Mucosa of rectum (tissue), 2 donors: ENCODE measurements around the gene MYH9.

Experiments used
- H3K27ac ChIP-seq, 2 donors: one replicate each; pipeline ENCODE4 v1.7.0; 2013; ENCODE audit warnings: inconsistent platforms in 2 of 2, low read depth in 2 of 2, low read length in 2 of 2
- H3K27me3 ChIP-seq, 2 donors: one replicate each; pipeline ENCODE4 v1.7.0; 2013; ENCODE audit warnings: low read length in 2 of 2; ENCODE audit not compliant: control insufficient read depth in 2 of 2, insufficient read depth in 2 of 2
- H3K36me3 ChIP-seq, 2 donors: one replicate each; pipeline ENCODE4 v1.7.0; 2013; ENCODE audit warnings: low read length in 2 of 2; ENCODE audit not compliant: control insufficient read depth in 2 of 2, insufficient read depth in 2 of 2
- H3K4me1 ChIP-seq, 2 donors: one replicate each; pipeline ENCODE4 v1.7.0; 2013; ENCODE audit warnings: low read length in 2 of 2, mild to moderate bottlenecking in 1 of 2; ENCODE audit not compliant: control insufficient read depth in 2 of 2, insufficient read depth in 2 of 2
- H3K4me3 ChIP-seq, 2 donors: one replicate each; pipeline ENCODE4 v1.7.0; 2013; ENCODE audit warnings: low read length in 2 of 2
- H3K9ac ChIP-seq, 2 donors: one replicate each; pipeline ENCODE4 v1.7.0; 2013; ENCODE audit warnings: low read length in 2 of 2, low read depth in 1 of 2, mild to moderate bottlenecking in 1 of 2
- H3K9me3 ChIP-seq, 2 donors: one replicate each; pipeline ENCODE4 v1.7.0; 2013; ENCODE audit warnings: low read length in 2 of 2; ENCODE audit not compliant: control insufficient read depth in 2 of 2
- donor health status: healthy.
- donor health status: Normal muscosa, but diverticular disease.

MYH9 gene

GRCh38 chr22:36386351-36386899 lies 1.3 kb downstream of the MYH9 start:
- Histone ChIP-seq H3K36me3 (peaks cover 9 to 11% of the 10 kb centered on the region in 2 donors), H3K27ac (peak overlapping the region; percentile 97 to 98), H3K9ac (peak overlapping the region; percentile 94 to 98), H3K4me3 (peak overlapping the region; percentile 83 to 95), H3K9me3 (no peaks in the 10 kb centered on the region), H3K27me3 (no peaks in the 10 kb centered on the region), H3K4me1 (peaks cover 31 to 36% of the 10 kb centered on the region in 2 donors)

GRCh38 chr22:36385491-36386350 lies 2.0 kb downstream of the MYH9 start:
- Histone ChIP-seq H3K4me3 (peak overlapping the region; percentile 83 to 95), H3K36me3 (peaks cover 9 to 15% of the 10 kb centered on the region in 2 donors), H3K4me1 (peaks cover 34 to 35% of the 10 kb centered on the region in 2 donors), H3K27me3 (no peaks in the 10 kb centered on the region), H3K9ac (peak overlapping the region; percentile 94 to 98), H3K27ac (peak overlapping the region; percentile 97 to 98), H3K9me3 (no peaks in the 10 kb centered on the region)

- Histone ChIP-seq H3K36me3 (peaks cover 9 to 18% of the 10 kb centered on the region in 2 donors), H3K9ac (peak overlapping the region; percentile 94 to 98), H3K4me3 (peak overlapping the region; percentile 83 to 95), H3K4me1 (peaks cover 34 to 41% of the 10 kb centered on the region in 2 donors), H3K27me3 (no peaks in the 10 kb centered on the region), H3K27ac (peak overlapping the region; percentile 97 to 98), H3K9me3 (no peaks in the 10 kb centered on the region)
Observed at GRCh38 chr22:36384766-36385481, 2.8 kb downstream of the MYH9 start.

GRCh38 chr22:36383110-36383581 lies 4.6 kb downstream of the MYH9 start:
- Histone ChIP-seq H3K36me3 (peaks cover 9 to 20% of the 10 kb centered on the region in 2 donors), H3K4me3 (peak overlapping the region in 1 of 2 donors; percentile 49), H3K9ac (peak overlapping the region in 1 of 2 donors; percentile 31), H3K9me3 (no peaks in the 10 kb centered on the region), H3K27ac (peak overlapping the region; percentile 46 to 48), H3K4me1 (peaks cover 39 to 52% of the 10 kb centered on the region in 2 donors), H3K27me3 (no peaks in the 10 kb centered on the region)

- Histone ChIP-seq H3K4me1 (peaks cover 48 to 62% of the 10 kb centered on the region in 2 donors), H3K9me3 (no peaks in the 10 kb centered on the region), H3K27ac (peak overlapping the region; percentile 20), H3K27me3 (no peaks in the 10 kb centered on the region), H3K36me3 (peaks cover 11 to 20% of the 10 kb centered on the region in 2 donors), H3K9ac (peak overlapping the region in 1 of 2 donors; percentile 17), H3K4me3 (no peak overlapping the region)
Observed at GRCh38 chr22:36381513-36382128, 6.1 kb downstream of the MYH9 start.

- H3K27ac ChIP-seq: peak overlapping the region; percentile 59 to 74
- peaks cover 13 to 25% of the 10 kb centered on the region in 2 donors for H3K36me3 ChIP-seq
- H3K4me1 ChIP-seq: peaks cover 47 to 61% of the 10 kb centered on the region in 2 donors
- H3K4me3 ChIP-seq: peak overlapping the region in 1 of 2 donors; percentile 1
- H3K27me3 ChIP-seq: no peaks in the 10 kb centered on the region
- peak overlapping the region; percentile 20 to 32 for H3K9ac ChIP-seq
- H3K9me3 ChIP-seq: no peaks in the 10 kb centered on the region
Observed at GRCh38 chr22:36379593-36380361, 8.0 kb downstream of the MYH9 start.

- Histone ChIP-seq H3K36me3 (peaks cover 11 to 27% of the 10 kb centered on the region in 2 donors), H3K9ac (peak overlapping the region in 1 of 2 donors; percentile 24), H3K27me3 (no peaks in the 10 kb centered on the region), H3K4me3 (no peak overlapping the region), H3K27ac (peak overlapping the region; percentile 66 to 74), H3K9me3 (no peaks in the 10 kb centered on the region), H3K4me1 (peaks cover 47 to 63% of the 10 kb centered on the region in 2 donors)
Observed at GRCh38 chr22:36378869-36379217, 8.9 kb downstream of the MYH9 start.

GRCh38 chr22:36378080-36378868 lies 9.5 kb downstream of the MYH9 start:
- Histone ChIP-seq H3K36me3 (peaks cover 11 to 26% of the 10 kb centered on the region in 2 donors), H3K27me3 (no peaks in the 10 kb centered on the region), H3K4me3 (no peak overlapping the region), H3K9ac (peak overlapping the region in 1 of 2 donors; percentile 24), H3K9me3 (no peaks in the 10 kb centered on the region), H3K4me1 (peaks cover 51 to 66% of the 10 kb centered on the region in 2 donors), H3K27ac (peak overlapping the region; percentile 66 to 74)
